Neuronal stem cell (in vitro differentiated cells): ENCODE measurements around the gene MORN5.

Source experiments
- DNase-seq: peaks from one replicate; pipeline ENCODE4 v3.0.0-alpha.2; 2013; ENCODE audit warnings: low spot score
- H2AFZ ChIP-seq: one replicate; pipeline ENCODE4 v1.6.1; 2013; ENCODE audit warnings: mild to moderate bottlenecking, low read length, inconsistent platforms
- H2AK5ac ChIP-seq: 2 replicates; pipeline ENCODE4 v1.6.1; 2013; ENCODE audit warnings: low read depth, mild to moderate bottlenecking, inconsistent platforms, low read length, moderate library complexity, mixed read lengths
- H2BK120ac ChIP-seq: 2 replicates; pipeline ENCODE4 v1.6.1; 2013; ENCODE audit warnings: low read depth, mild to moderate bottlenecking, inconsistent platforms, low read length, moderate library complexity, mixed read lengths
- H2BK12ac ChIP-seq: one replicate; pipeline ENCODE4 v1.6.1; 2013; ENCODE audit warnings: low read length, inconsistent platforms
- H2BK15ac ChIP-seq: 2 replicates; pipeline ENCODE4 v1.6.1; 2013; ENCODE audit warnings: mild to moderate bottlenecking, low read length, inconsistent platforms, mixed read lengths
- H2BK5ac ChIP-seq: one replicate; pipeline ENCODE4 v1.6.1; 2013; ENCODE audit warnings: inconsistent platforms, mild to moderate bottlenecking, low read length, moderate library complexity
- H3K14ac ChIP-seq: one replicate; pipeline ENCODE4 v1.6.1; 2013; ENCODE audit warnings: low read length, inconsistent platforms
- H3K18ac ChIP-seq: 2 replicates; pipeline ENCODE4 v1.6.1; 2013; ENCODE audit warnings: low read length, inconsistent platforms
- H3K23ac ChIP-seq: 2 replicates; pipeline ENCODE4 v1.6.1; 2013; ENCODE audit warnings: low read depth, mild to moderate bottlenecking, mixed read lengths, low read length, inconsistent platforms; ENCODE audit not compliant: poor library complexity
- H3K27ac ChIP-seq: replicated peaks from 3 replicates; pipeline ENCODE4 v1.5.1; 2013; ENCODE audit warnings: low read length, inconsistent platforms
- H3K27me3 ChIP-seq, 3 experiments: 2 replicates each; pipeline ENCODE4 v1.6.1; 2013; ENCODE audit warnings: low read length in 3 of 3, mild to moderate bottlenecking in 2 of 3, inconsistent platforms in 1 of 3, low read depth in 1 of 3, mixed read lengths in 1 of 3, moderate library complexity in 1 of 3; ENCODE audit not compliant: control insufficient read depth in 3 of 3, insufficient read depth in 3 of 3
- H3K36me3 ChIP-seq, 2 donors: replicated peaks in 1 of 2; 2 replicates each; pipeline ENCODE4 v1.6.1; 2013; ENCODE audit warnings: low read length in 2 of 2; ENCODE audit not compliant: control insufficient read depth in 2 of 2, insufficient read depth in 2 of 2
- H3K4ac ChIP-seq: 2 replicates; pipeline ENCODE4 v1.6.1; 2013; ENCODE audit warnings: inconsistent platforms, mild to moderate bottlenecking, low read length, moderate library complexity
- H3K4me1 ChIP-seq, 2 donors: 1 replicate in 1 of 2; 2 replicates in 1 of 2; pipeline ENCODE4 v1.6.1; 2013; ENCODE audit warnings: low read length in 2 of 2, low read depth in 1 of 2; ENCODE audit not compliant: control insufficient read depth in 2 of 2, insufficient read depth in 1 of 2
- H3K4me2 ChIP-seq: one replicate; pipeline ENCODE4 v1.6.1; 2013; ENCODE audit warnings: mild to moderate bottlenecking, low read length, inconsistent platforms; ENCODE audit not compliant: insufficient read depth, poor library complexity, severe bottlenecking
- H3K4me3 ChIP-seq, 2 donors: 2 replicates each; pipeline ENCODE4 v1.5.1; 2013; ENCODE audit warnings: low read length in 2 of 2, mild to moderate bottlenecking in 2 of 2, inconsistent platforms in 1 of 2, moderate library complexity in 1 of 2
- H3K79me1 ChIP-seq: one replicate; pipeline ENCODE4 v1.6.1; 2013; ENCODE audit warnings: low read depth, mild to moderate bottlenecking, inconsistent platforms, low read length, moderate library complexity
- H3K9ac ChIP-seq: one replicate; pipeline ENCODE4 v1.6.1; 2013; ENCODE audit warnings: mild to moderate bottlenecking, low read depth, low read length, inconsistent platforms; ENCODE audit not compliant: poor library complexity
- H3K9me3 ChIP-seq, 2 donors: replicated peaks in 1 of 2; 2 replicates each; pipeline versions ENCODE3 to v1.6.1; 2013; ENCODE audit warnings: low read length in 2 of 2, mild to moderate bottlenecking in 2 of 2, inconsistent platforms in 1 of 2, low read depth in 1 of 2, mixed read lengths in 1 of 2, moderate library complexity in 1 of 2; ENCODE audit not compliant: control insufficient read depth in 2 of 2, insufficient read depth in 1 of 2
- H4K8ac ChIP-seq: one replicate; pipeline ENCODE4 v1.6.1; 2013; ENCODE audit warnings: low read depth, mild to moderate bottlenecking, inconsistent platforms, low read length, moderate library complexity
- H4K91ac ChIP-seq: one replicate; pipeline ENCODE4 v1.6.1; 2013; ENCODE audit warnings: low read length, low read depth, mild to moderate bottlenecking, inconsistent platforms; ENCODE audit not compliant: poor library complexity
- WGBS, 2 donors: extraction: QIAGEN DNeasy Blood & Tissue Kit; methylation state at CpG; one replicate each; pipeline ENCODE4 v1.1.7; 2013; ENCODE audit warnings: missing lambda C conversion rate in 2 of 2, mixed read lengths in 1 of 2; ENCODE audit not compliant: insufficient read length in 2 of 2, insufficient replicate concordance in 1 of 2; ENCODE audit errors: extremely low coverage in 2 of 2; 5-methylcytosine and 5-hydroxymethylcytosine counted together

MORN5 gene

DNA sequence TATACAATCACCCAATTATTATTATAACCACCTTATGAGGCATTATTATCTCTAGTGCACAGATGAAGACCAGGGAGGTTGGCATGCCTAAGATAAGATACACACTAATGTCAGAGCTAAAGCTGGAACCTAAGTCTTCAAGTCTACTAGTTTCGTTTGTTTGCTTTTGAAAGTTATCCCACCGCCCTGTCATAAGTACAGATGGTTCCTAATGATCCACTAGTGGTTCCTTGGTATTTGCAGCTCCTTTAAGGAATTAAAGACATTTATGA lies 14.2 kb upstream of the MORN5 start:
- WGBS, 2 donors = no CpG with 5 or more reads among the region's 2 CpGs
- no peak overlapping the region for H4K91ac ChIP-seq
- no peak overlapping the region for H3K23ac ChIP-seq
- H2BK12ac ChIP-seq = no peak overlapping the region
- H2BK5ac ChIP-seq = no peak overlapping the region
- H3K27me3 ChIP-seq = no peaks in the 10 kb centered on the region
- H2BK15ac ChIP-seq = no peak overlapping the region
- H2AK5ac ChIP-seq = no peak overlapping the region
- peaks cover 17 to 82% of the 10 kb centered on the region in 2 donors for H3K36me3 ChIP-seq
- no peaks in the 10 kb centered on the region for H3K79me1 ChIP-seq
- no peak overlapping the region for H3K4ac ChIP-seq
- no peak overlapping the region for H3K14ac ChIP-seq
- no peak overlapping the region for H3K9ac ChIP-seq
- H3K9me3 ChIP-seq = no peaks in the 10 kb centered on the region
- no peaks in the 10 kb centered on the region for H3K4me1 ChIP-seq
- H2AFZ ChIP-seq = no peak overlapping the region
- no peak overlapping the region for H2BK120ac ChIP-seq
- no peak overlapping the region for H3K18ac ChIP-seq
- DNase-seq = no peak
- H3K4me3 ChIP-seq = no peak overlapping the region
- H3K4me2 ChIP-seq = no peak overlapping the region
- no peak overlapping the region for H3K27ac ChIP-seq
- H4K8ac ChIP-seq = no peak overlapping the region

DNA sequence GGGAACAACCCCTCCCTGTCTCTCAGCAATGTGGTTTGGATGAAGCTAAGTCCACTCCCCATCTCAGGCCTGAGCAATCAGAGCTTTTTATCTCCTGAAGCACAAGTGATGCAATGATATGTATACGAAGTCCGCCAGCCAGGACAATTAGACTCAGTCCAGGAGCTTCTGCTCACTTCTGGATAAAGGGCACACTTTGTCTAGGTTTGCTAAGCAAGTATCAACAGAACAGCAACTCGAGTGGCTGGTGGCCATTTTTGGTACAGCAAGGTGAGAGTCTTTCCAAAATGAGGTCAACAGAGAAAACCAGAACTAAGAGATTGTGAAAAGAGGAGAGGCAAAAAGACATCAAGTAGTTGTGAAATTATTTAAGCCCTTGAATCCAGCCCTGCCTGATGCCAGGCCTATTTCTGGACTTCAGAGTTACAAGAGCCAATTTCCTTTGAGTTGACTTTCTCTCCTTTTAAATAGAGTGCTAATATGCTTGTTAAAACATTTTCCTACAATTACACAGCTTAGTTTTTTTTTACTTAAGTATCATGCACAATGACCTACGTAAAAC lies 8.4 kb upstream of the MORN5 start:
- H2BK15ac ChIP-seq = no peak overlapping the region
- H2AK5ac ChIP-seq = no peak overlapping the region
- H3K27ac ChIP-seq = no peak overlapping the region

DNA sequence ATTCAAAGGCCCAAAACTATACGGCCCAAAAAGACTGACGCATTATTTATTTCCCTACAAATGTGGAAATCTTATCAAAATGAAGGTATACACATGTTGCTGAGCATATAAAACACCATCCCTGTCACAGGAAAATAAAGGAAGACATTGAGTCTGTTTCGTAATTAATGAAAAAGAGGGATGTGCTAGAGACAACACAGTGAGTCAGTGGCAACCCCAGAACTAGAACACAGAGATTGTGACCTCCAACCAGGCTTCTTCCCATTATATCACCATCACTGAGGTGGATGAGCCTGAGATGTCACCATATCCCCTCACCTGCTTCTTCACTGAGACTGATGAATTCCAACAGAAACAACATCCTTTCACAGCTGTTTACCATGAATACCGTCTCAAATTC lies 3.9 kb upstream of the MORN5 start:
- Histone ChIP-seq H3K4me1 (peaks cover 2 to 6% of the 10 kb centered on the region in 2 donors), H3K18ac (no peak overlapping the region), H3K9me3 (peaks cover 0 to 1% of the 10 kb centered on the region in 2 donors), H4K8ac (no peak overlapping the region), H2AFZ (no peak overlapping the region), H3K79me1 (no peaks in the 10 kb centered on the region), H2BK5ac (no peak overlapping the region), H2BK12ac (no peak overlapping the region), H3K4me2 (no peak overlapping the region), H3K4me3 (no peak overlapping the region), H2BK120ac (no peak overlapping the region), H3K9ac (no peak overlapping the region), H3K27me3 (no peaks in the 10 kb centered on the region), H3K23ac (no peak overlapping the region), H3K4ac (no peak overlapping the region), H4K91ac (no peak overlapping the region), H3K36me3 (peaks cover 4 to 15% of the 10 kb centered on the region in 2 donors), H3K27ac (no peak overlapping the region), H2BK15ac (no peak overlapping the region), H2AK5ac (no peak overlapping the region), H3K14ac (no peak overlapping the region)
- no CpG with 5 or more reads among the region's 4 CpGs for WGBS, 2 donors
- no peak for DNase-seq

More for the DNA sequence above, 8.4 kb upstream of the MORN5 start:
- H3K4me1 ChIP-seq = no peaks in the 10 kb centered on the region
- no peak overlapping the region for H3K9ac ChIP-seq
- no peak overlapping the region for H4K91ac ChIP-seq
- H3K14ac ChIP-seq = no peak overlapping the region
- no CpG with 5 or more reads among the region's 4 CpGs for WGBS, 2 donors
- no peak overlapping the region for H3K18ac ChIP-seq
- H3K27me3 ChIP-seq = no peaks in the 10 kb centered on the region
- no peaks in the 10 kb centered on the region for H3K9me3 ChIP-seq
- peaks cover 11 to 52% of the 10 kb centered on the region in 2 donors for H3K36me3 ChIP-seq
- no peak overlapping the region for H3K23ac ChIP-seq
- no peak overlapping the region for H3K4me2 ChIP-seq
- DNase-seq = no peak
- H2BK12ac ChIP-seq = no peak overlapping the region
- H2BK120ac ChIP-seq = no peak overlapping the region
- no peak overlapping the region for H2BK5ac ChIP-seq
- no peak overlapping the region for H2AFZ ChIP-seq
- H3K4ac ChIP-seq = no peak overlapping the region
- no peaks in the 10 kb centered on the region for H3K79me1 ChIP-seq
- H4K8ac ChIP-seq = no peak overlapping the region
- no peak overlapping the region for H3K4me3 ChIP-seq

DNA sequence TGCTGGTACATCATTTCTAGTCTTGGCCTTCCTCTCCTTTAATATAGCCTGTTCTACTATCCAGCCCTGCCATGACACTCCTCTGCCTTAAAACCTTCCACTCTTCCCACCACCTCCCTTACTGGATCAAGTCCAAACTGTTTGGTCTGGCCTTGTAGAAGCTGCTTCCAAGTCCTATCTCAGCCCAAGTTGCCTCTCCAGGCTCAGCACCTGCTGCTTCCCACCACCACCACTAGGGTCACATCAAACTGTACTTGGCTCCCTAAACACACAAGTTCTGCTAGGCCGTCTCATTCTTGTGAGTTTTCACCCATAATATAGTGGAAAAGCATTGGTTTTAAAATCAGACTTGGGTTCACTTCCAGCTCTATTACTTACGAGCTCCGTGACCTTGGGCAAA lies 1.5 kb upstream of the MORN5 start:
- no peak for DNase-seq
- Histone ChIP-seq H3K4me3 (peak overlapping the region; percentile 14 to 53), H2BK5ac (no peak overlapping the region)

More for the DNA sequence above, 1.5 kb upstream of the MORN5 start:
- no peak overlapping the region for H3K4me2 ChIP-seq
- no peak overlapping the region for H3K27ac ChIP-seq
- no peak overlapping the region for H2BK12ac ChIP-seq
- H3K9ac ChIP-seq = no peak overlapping the region
- H3K79me1 ChIP-seq = no peaks in the 10 kb centered on the region
- H2BK120ac ChIP-seq = no peak overlapping the region
- peaks cover 2 to 6% of the 10 kb centered on the region in 2 donors for H3K4me1 ChIP-seq
- H2AFZ ChIP-seq = no peak overlapping the region
- no peak overlapping the region for H3K18ac ChIP-seq
- H3K36me3 ChIP-seq = peaks cover 0 to 2% of the 10 kb centered on the region in 2 donors
- no peak overlapping the region for H3K4ac ChIP-seq
- peaks cover 1 to 10% of the 10 kb centered on the region in 2 donors for H3K9me3 ChIP-seq
- no peak overlapping the region for H4K91ac ChIP-seq
- no peak overlapping the region for H2AK5ac ChIP-seq
- no peaks in the 10 kb centered on the region for H3K27me3 ChIP-seq
- H3K23ac ChIP-seq = no peak overlapping the region
- no peak overlapping the region for H2BK15ac ChIP-seq
- no peak overlapping the region for H3K14ac ChIP-seq
- no CpG with 5 or more reads among the region's 3 CpGs for WGBS, 2 donors
- no peak overlapping the region for H4K8ac ChIP-seq
